Measurements from ENCODE around the gene EIF4G1. TPM values are rescaled to one million over a fixed set of nuclear protein-coding genes. Genes with fewer than 3 reads are reported as not detected.
A peak's percentile ranks its signal among the peaks of the same experiment; 100 is the strongest.

Gene EIF4G1
- total and polyA plus RNA-seq, 10 of the 15 experiments (the other 5 are each of a cell fraction or from before 2014, with no cell fraction given) = 5.7 to 462 (median 237) TPM

GRCh38 chr3:184360929-184361531 is 46.6 kb downstream of the EIF4G1 start:
- peak overlapping the region; percentile 75 for H2AFZ ChIP-seq (ENCODE audit: control insufficient read depth, low read depth, low read length)
- no peaks in the 10 kb centered on the region for H4K20me1 ChIP-seq (ENCODE audit: control insufficient read depth, insufficient read depth)
- ChIA-PET SMC1A (ENCODE audit: uncharacterized antibody, unreplicated experiment) (interaction anchor here (1.7 kb wide), 1 partner anchor 11 kb away, joined by 6 read pairs; no protein-coding TSS in a partner anchor), POLR2A (interaction anchor here (0.9 kb wide), 1 partner anchor 12 kb away, joined by 4 read pairs; no protein-coding TSS in a partner anchor), CTCF (interaction anchor here (1.3 to 2.9 kb wide), 4 partner anchors 11 to 153 kb away, joined by 4 to 10 read pairs (median 4); no protein-coding TSS in a partner anchor), RAD21 (ENCODE audit: unreplicated experiment) (interaction anchor here (1.2 to 1.4 kb wide), 2 partner anchors 11 kb away, joined by 3 to 7 read pairs; no protein-coding TSS in a partner anchor)
- H3K79me2 ChIP-seq (ENCODE audit: control insufficient read depth, insufficient read depth, low read length) = peaks cover 18% of the 10 kb centered on the region
- 0 out of 2 replicates have a peak, but pooled peaks have one; percentile 25 for TF ChIP-seq IKZF1 (conservative IDR thresholded peaks at IDR 0.05)
- TF ChIP-seq WRNIP1 (IDR thresholded peaks at IDR 0.05; ENCODE audit: borderline replicate concordance, low read depth, low read length) = no peak
- 0 out of 2 replicates have a peak, but pooled peaks have one; percentile 17 for TF ChIP-seq DPF2 (IDR thresholded peaks at IDR 0.05)
- TF ChIP-seq NFIC (IDR thresholded peaks at IDR 0.05; ENCODE audit: low read depth, low read length) = no peak
- TF ChIP-seq YY1 (IDR thresholded peaks at IDR 0.05; ENCODE audit: low read depth, low read length) = peak; percentile 42; the same call in 1 of the 2 replicates
- no peak for TF ChIP-seq ZNF24 (IDR thresholded peaks at IDR 0.05)
- peak; percentile 49; the same call in 1 of the 2 replicates for TF ChIP-seq LARP7 (IDR thresholded peaks at IDR 0.05)
- in situ Hi-C loops (cut with MboI) (no loop called here), intact Hi-C loops (cut with micrococcal nuclease; ENCODE audit: unreplicated experiment) (loop anchor here (5.0 kb wide), 1 partner anchor 44 kb away; no protein-coding TSS in a partner anchor)
- no TSS peak for BruUV-seq (replicated peaks)
- no peak overlapping the region for H3K27ac ChIP-seq (ENCODE audit: control insufficient read depth, insufficient read depth)
- H3K27me3 ChIP-seq (replicated peaks in 1 of 2; ENCODE audit: control insufficient read depth in 2 of 2, insufficient read depth in 2 of 2, low read length in 1 of 2) = no peaks in the 10 kb centered on the region; a peak in 1 of 4 replicates
- ATAC-seq = no peak
- WGBS (ENCODE audit: insufficient coverage, insufficient replicate concordance, low lambda C conversion rate, missing lambda C conversion rate) = 17% methylated on average over 14 of the region's 24 CpGs
- no peaks in the 10 kb centered on the region for H3K36me3 ChIP-seq (ENCODE audit: control insufficient read depth in 2 of 2, insufficient read depth in 2 of 2, low read length in 1 of 2)
- H3K9me3 ChIP-seq (replicated peaks; ENCODE audit: control insufficient read depth, insufficient read depth, low read length) = no peaks in the 10 kb centered on the region
- DNase-seq (ENCODE audit: low read depth, low spot score) = no peak
- peak overlapping the region; percentile 67 for H3K4me3 ChIP-seq
- FAIRE-seq = no peak
- H3K4me1 ChIP-seq (ENCODE audit: control insufficient read depth, insufficient read depth, low read length) = peaks cover 10% of the 10 kb centered on the region
- peak overlapping the region; percentile 61; the same call in 1 of the 2 replicates for H3K9ac ChIP-seq (ENCODE audit: control insufficient read depth, insufficient read depth, low read length)
- peak overlapping the region; percentile 93 for H3K4me2 ChIP-seq (ENCODE audit: control insufficient read depth, insufficient read depth)
